H9 (cell line): Measurements from ENCODE around the gene PLEKHF1. TPM values are rescaled to one million over a fixed set of nuclear protein-coding genes. Genes with fewer than 3 reads are reported as not detected.

Experiments used
- DNase-seq: peaks from one replicate; pipeline ENCODE4 v3.0.0-alpha.2; 2017
- H2AFZ ChIP-seq: one replicate; pipeline ENCODE4 v1.6.1; 2013; ENCODE audit warnings: mild to moderate bottlenecking, low read length, control low read depth, moderate library complexity
- H2AK5ac ChIP-seq: 2 replicates; pipeline ENCODE4 v1.6.1; 2013; ENCODE audit warnings: low read length, control low read depth, mixed read lengths; ENCODE audit not compliant: insufficient read length
- H2BK120ac ChIP-seq: one replicate; pipeline ENCODE4 v1.6.1; 2013; ENCODE audit warnings: low read depth, mild to moderate bottlenecking, low read length, control low read depth, inconsistent platforms; ENCODE audit not compliant: poor library complexity, severe bottlenecking
- H2BK12ac ChIP-seq: 2 replicates; pipeline ENCODE4 v1.6.1; 2013; ENCODE audit warnings: low read length, control low read depth, mixed read lengths, low read depth; ENCODE audit not compliant: insufficient read length
- H2BK15ac ChIP-seq: 2 replicates; pipeline ENCODE4 v1.6.1; 2013; ENCODE audit warnings: low read depth, low read length, control low read depth
- H2BK20ac ChIP-seq: one replicate; pipeline ENCODE4 v1.6.1; 2013; ENCODE audit warnings: low read depth, mild to moderate bottlenecking, low read length, control low read depth, inconsistent platforms; ENCODE audit not compliant: poor library complexity, severe bottlenecking
- H2BK5ac ChIP-seq: 2 replicates; pipeline ENCODE4 v1.6.1; 2013; ENCODE audit warnings: low read length, control low read depth, mixed read lengths; ENCODE audit not compliant: insufficient read length
- H3K14ac ChIP-seq: 2 replicates; pipeline ENCODE4 v1.6.1; 2013; ENCODE audit warnings: low read length, control low read depth; ENCODE audit not compliant: insufficient read depth
- H3K18ac ChIP-seq: 2 replicates; pipeline ENCODE4 v1.6.1; 2013; ENCODE audit warnings: low read depth, mild to moderate bottlenecking, mixed read lengths, low read length, control low read depth; ENCODE audit not compliant: insufficient read length
- H3K23ac ChIP-seq: 2 replicates; pipeline ENCODE4 v1.6.1; 2013; ENCODE audit warnings: low read length, control low read depth, mixed read lengths, low read depth; ENCODE audit not compliant: insufficient read length
- H3K23me2 ChIP-seq: 2 replicates; pipeline ENCODE4 v1.6.1; 2013; ENCODE audit warnings: low read depth, mild to moderate bottlenecking, mixed read lengths, low read length, control low read depth; ENCODE audit not compliant: insufficient read length, poor library complexity, severe bottlenecking
- H3K27ac ChIP-seq: 2 replicates; pipeline ENCODE4 v1.5.1; 2013; ENCODE audit warnings: low read length, control low read depth, mixed read lengths, low read depth; ENCODE audit not compliant: insufficient read length
- H3K27me3 ChIP-seq: 2 replicates; pipeline ENCODE4 v1.6.1; 2013; ENCODE audit warnings: low read length, control low read depth, inconsistent platforms; ENCODE audit not compliant: insufficient read depth
- H3K4ac ChIP-seq: 2 replicates; pipeline ENCODE4 v1.6.1; 2013; ENCODE audit warnings: low read depth, mild to moderate bottlenecking, control low read depth, inconsistent platforms, low read length, moderate library complexity
- H3K4me1 ChIP-seq: 2 replicates; pipeline ENCODE4 v1.6.1; 2013; ENCODE audit warnings: low read length, control low read depth, inconsistent platforms; ENCODE audit not compliant: insufficient read depth
- H3K4me2 ChIP-seq: 2 replicates; pipeline ENCODE4 v1.6.1; 2013; ENCODE audit warnings: low read length, control low read depth, mixed read lengths; ENCODE audit not compliant: insufficient read length, insufficient read depth
- H3K56ac ChIP-seq: 2 replicates; pipeline ENCODE4 v1.6.1; 2013; ENCODE audit warnings: low read depth, mild to moderate bottlenecking, mixed read lengths, low read length, control low read depth; ENCODE audit not compliant: insufficient read length
- H3K79me1 ChIP-seq: 2 replicates; pipeline ENCODE4 v1.6.1; 2013; ENCODE audit warnings: low read depth, mild to moderate bottlenecking, moderate library complexity, low read length, control low read depth, inconsistent platforms; ENCODE audit not compliant: insufficient read depth, poor library complexity, severe bottlenecking
- H3K79me2 ChIP-seq: 2 replicates; pipeline ENCODE4 v1.6.1; 2013; ENCODE audit warnings: low read length, control low read depth, inconsistent platforms; ENCODE audit not compliant: insufficient read depth
- H3K9ac ChIP-seq: 2 replicates; pipeline ENCODE4 v1.6.1; 2013; ENCODE audit warnings: low read length, control low read depth, mixed read lengths; ENCODE audit not compliant: insufficient read length; ENCODE audit errors: extremely low read depth
- H3K9me3 ChIP-seq: one replicate; pipeline ENCODE4 v1.6.1; 2013; ENCODE audit warnings: low read depth, low read length, inconsistent platforms; ENCODE audit not compliant: control insufficient read depth
- H3T11ph ChIP-seq: one replicate; pipeline ENCODE4 v1.6.1; 2013; ENCODE audit warnings: mild to moderate bottlenecking, low read length, control low read depth, inconsistent platforms
- H4K20me1 ChIP-seq: one replicate; pipeline ENCODE4 v1.6.1; 2013; ENCODE audit not compliant: control insufficient read depth, insufficient read length, insufficient read depth
- H4K5ac ChIP-seq: 2 replicates; pipeline ENCODE4 v1.6.1; 2013; ENCODE audit warnings: low read depth, mild to moderate bottlenecking, mixed read lengths, low read length, control low read depth; ENCODE audit not compliant: insufficient read length
- H4K8ac ChIP-seq: replicated peaks from 2 replicates; pipeline ENCODE4 v1.6.1; 2013; ENCODE audit warnings: low read length, control low read depth, mixed read lengths, low read depth; ENCODE audit not compliant: insufficient read length
- H4K91ac ChIP-seq: 2 replicates; pipeline ENCODE4 v1.6.1; 2013; ENCODE audit warnings: low read depth, mild to moderate bottlenecking, moderate library complexity, mixed read lengths, low read length, control low read depth; ENCODE audit not compliant: insufficient read length
- H3K27ac Mint-ChIP-seq, 3 experiments: 2 replicates in 2 of 3; 3 replicates in 1 of 3; pipeline ENCODE4 v1.8.0; 2020 to 2021; ENCODE audit warnings: mixed read lengths in 3 of 3, mild to moderate bottlenecking in 1 of 3, moderate library complexity in 1 of 3
- H3K27me3 Mint-ChIP-seq: 2 replicates; pipeline ENCODE4 v1.8.0; 2021; ENCODE audit warnings: low read depth, mild to moderate bottlenecking, moderate library complexity, mixed read lengths
- H3K36me3 Mint-ChIP-seq, 3 experiments: 2 replicates in 2 of 3; 3 replicates in 1 of 3; pipeline ENCODE4 v1.8.0; 2020 to 2021; ENCODE audit warnings: low read depth in 3 of 3, mixed read lengths in 3 of 3; ENCODE audit not compliant: insufficient read depth in 1 of 3
- H3K4me1 Mint-ChIP-seq, 2 experiments: 2 replicates each; pipeline ENCODE4 v1.8.0; 2020; ENCODE audit warnings: mixed read lengths in 2 of 2
- H3K4me3 Mint-ChIP-seq, 2 experiments: 2 replicates in 1 of 2; 3 replicates in 1 of 2; pipeline ENCODE4 v1.8.0; 2020 to 2021; ENCODE audit warnings: mild to moderate bottlenecking in 2 of 2, mixed read lengths in 2 of 2, moderate library complexity in 1 of 2
- H3K9me3 Mint-ChIP-seq, 2 experiments: 2 replicates in 1 of 2; 3 replicates in 1 of 2; pipeline ENCODE4 v1.8.0; 2020; ENCODE audit warnings: mild to moderate bottlenecking in 2 of 2, mixed read lengths in 2 of 2, moderate library complexity in 1 of 2
- CTCF ChIP-seq: fragments of 200-600 bp; sonication (generic); conservative IDR thresholded peaks from 3 replicates; pipeline ENCODE4 v1.8.0; 2021; ENCODE audit warnings: antibody characterized with exemption, mild to moderate bottlenecking
- WGBS: extraction: QIAGEN DNeasy Blood & Tissue Kit; methylation state at CpG from one replicate; pipeline ENCODE4 v1.1.7; 2013; ENCODE audit warnings: missing lambda C conversion rate, low lambda C conversion rate, mixed read lengths; ENCODE audit not compliant: insufficient read length; ENCODE audit errors: extremely low coverage; 5-methylcytosine and 5-hydroxymethylcytosine counted together
- total RNA-seq: library from RNA; stranded (reverse); gene quantifications from 2 replicates; pipeline ENCODE4 v1.2.1, GENCODE V29; 2021

Gene PLEKHF1
- total RNA-seq, 1 experiment from 2014 or later, result 4.9 TPM

GRCh38 chr19:29645491-29645867 is 19.8 kb upstream of the PLEKHF1 start:
- peaks cover 6% of the 10 kb centered on the region for H3K27me3 Mint-ChIP-seq
- TF ChIP-seq CTCF, result no peak
- DNase-seq, result no peak

More at GRCh38 chr19:29645491-29645867, 19.8 kb upstream of the PLEKHF1 start:
- Mint-ChIP-seq H3K36me3 (no peaks in the 10 kb centered on the region), H3K4me1 (peaks cover 19 to 20% of the 10 kb centered on the region in 2 experiments), H3K4me3 (peak overlapping the region in 1 of 2 experiments; percentile 60; a peak in 2 of 5 replicates), H3K9me3 (no peaks in the 10 kb centered on the region; a peak in 1 of 5 replicates), H3K27ac (peak overlapping the region in 1 of 3 experiments; percentile 8; a peak in 1 of 7 replicates)
- H3K4ac ChIP-seq, result no peak overlapping the region
- no peak overlapping the region for H3K27ac ChIP-seq
- no peaks in the 10 kb centered on the region for H4K20me1 ChIP-seq
- H4K5ac ChIP-seq, result no peak overlapping the region
- peaks cover 4% of the 10 kb centered on the region; the same call in 1 of the 2 replicates for H3K4me1 ChIP-seq
- H3K14ac ChIP-seq, result no peak overlapping the region
- no peak overlapping the region for H2BK120ac ChIP-seq
- H3K23me2 ChIP-seq, result no peaks in the 10 kb centered on the region
- H3K27me3 ChIP-seq, result no peaks in the 10 kb centered on the region
- no peaks in the 10 kb centered on the region for H3K9me3 ChIP-seq
- no peak overlapping the region for H2AK5ac ChIP-seq
- no CpG with 5 or more reads among the region's 5 CpGs for WGBS
- no peak overlapping the region for H2BK20ac ChIP-seq
- no peak overlapping the region for H3K23ac ChIP-seq
- no peaks in the 10 kb centered on the region for H3K79me2 ChIP-seq
- H4K8ac ChIP-seq, result no peak overlapping the region
- H4K91ac ChIP-seq, result no peak overlapping the region
- H3K18ac ChIP-seq, result no peak overlapping the region
- H3K56ac ChIP-seq, result no peak overlapping the region
- H2BK5ac ChIP-seq, result no peak overlapping the region
- no peak overlapping the region for H2BK12ac ChIP-seq
- H2AFZ ChIP-seq, result no peak overlapping the region
- H3K4me2 ChIP-seq, result peak overlapping the region; percentile 38
- H2BK15ac ChIP-seq, result no peak overlapping the region
- H3K79me1 ChIP-seq, result no peaks in the 10 kb centered on the region
- no peak overlapping the region for H3K9ac ChIP-seq
- no peak overlapping the region for H3T11ph ChIP-seq
